ENCODE measurements around the gene COL4A2.

GRCh38 chr13:110450941-110451730 lies 144.1 kb downstream of the COL4A2 start:
- TF ChIP-seq, protein P1, sequence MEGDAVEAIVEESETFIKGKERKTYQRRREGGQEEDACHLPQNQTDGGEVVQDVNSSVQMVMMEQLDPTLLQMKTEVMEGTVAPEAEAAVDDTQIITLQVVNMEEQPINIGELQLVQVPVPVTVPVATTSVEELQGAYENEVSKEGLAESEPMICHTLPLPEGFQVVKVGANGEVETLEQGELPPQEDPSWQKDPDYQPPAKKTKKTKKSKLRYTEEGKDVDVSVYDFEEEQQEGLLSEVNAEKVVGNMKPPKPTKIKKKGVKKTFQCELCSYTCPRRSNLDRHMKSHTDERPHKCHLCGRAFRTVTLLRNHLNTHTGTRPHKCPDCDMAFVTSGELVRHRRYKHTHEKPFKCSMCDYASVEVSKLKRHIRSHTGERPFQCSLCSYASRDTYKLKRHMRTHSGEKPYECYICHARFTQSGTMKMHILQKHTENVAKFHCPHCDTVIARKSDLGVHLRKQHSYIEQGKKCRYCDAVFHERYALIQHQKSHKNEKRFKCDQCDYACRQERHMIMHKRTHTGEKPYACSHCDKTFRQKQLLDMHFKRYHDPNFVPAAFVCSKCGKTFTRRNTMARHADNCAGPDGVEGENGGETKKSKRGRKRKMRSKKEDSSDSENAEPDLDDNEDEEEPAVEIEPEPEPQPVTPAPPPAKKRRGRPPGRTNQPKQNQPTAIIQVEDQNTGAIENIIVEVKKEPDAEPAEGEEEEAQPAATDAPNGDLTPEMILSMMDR (IDR thresholded peaks at IDR 0.05 in 4 of 5, conservative IDR thresholded peaks at IDR 0.05 in 1 of 5) = no peak
- TF ChIP-seq POLR2A (IDR thresholded peaks at IDR 0.05) = no peak
